Neutrophil (primary cell): ENCODE results near the gene OBSCN.

ENCODE experiments used
- H3K27ac ChIP-seq: fragments of 200-600 bp; sonication (generic); 2 replicates; pipeline ENCODE4 v1.5.1; 2016; ENCODE audit warnings: mild to moderate bottlenecking, moderate library complexity
- H3K27me3 ChIP-seq: fragments of 200-600 bp; sonication (generic); 2 replicates; pipeline ENCODE4 v1.6.0; 2016; ENCODE audit warnings: mild to moderate bottlenecking
- H3K36me3 ChIP-seq: fragments of 200-600 bp; sonication (generic); 2 replicates; pipeline ENCODE4 v1.5.1; 2017
- H3K4me1 ChIP-seq, 2 experiments: fragments of 200-600 bp in 1 of 2; sonication (generic) in 1 of 2; 1 replicate in 1 of 2; 2 replicates in 1 of 2; pipeline versions ENCODE4 v1.5.1 to v1.6.1; 2013 to 2016; ENCODE audit warnings: low read depth in 1 of 2, low read length in 1 of 2, mild to moderate bottlenecking in 1 of 2, moderate library complexity in 1 of 2; ENCODE audit not compliant: control insufficient read depth in 1 of 2, insufficient read depth in 1 of 2
- H3K4me3 ChIP-seq, 2 experiments: fragments of 200-600 bp in 1 of 2; sonication (generic) in 1 of 2; 1 replicate in 1 of 2; 2 replicates in 1 of 2; pipeline ENCODE4 v1.5.1; 2013 to 2016; ENCODE audit warnings: low read depth in 1 of 2, low read length in 1 of 2, mild to moderate bottlenecking in 1 of 2, moderate library complexity in 1 of 2
- H3K9me3 ChIP-seq: fragments of 200-600 bp; sonication (generic); 2 replicates; pipeline ENCODE4 v1.5.1; 2016
- CTCF ChIP-seq: fragments of 200-600 bp; sonication (generic); IDR thresholded peaks from 2 replicates; pipeline ENCODE4 v1.5.1; 2016; ENCODE audit warnings: antibody characterized with exemption

Gene OBSCN

GRCh38 chr1:228284521-228284920, 76.7 kb downstream of the OBSCN start:
- no peaks in the 10 kb centered on the region for H3K27me3 ChIP-seq
- no peaks in the 10 kb centered on the region for H3K9me3 ChIP-seq
- H3K27ac ChIP-seq: no peak overlapping the region
- no peak overlapping the region for H3K4me3 ChIP-seq
- TF ChIP-seq CTCF: no peak
- H3K4me1 ChIP-seq: no peaks in the 10 kb centered on the region
- no peaks in the 10 kb centered on the region for H3K36me3 ChIP-seq

GRCh38 chr1:228285661-228286504, 78.0 kb downstream of the OBSCN start:
- Histone ChIP-seq H3K36me3 (no peaks in the 10 kb centered on the region), H3K4me1 (no peaks in the 10 kb centered on the region), H3K9me3 (no peaks in the 10 kb centered on the region), H3K27me3 (no peaks in the 10 kb centered on the region), H3K4me3 (no peak overlapping the region), H3K27ac (no peak overlapping the region)
- TF ChIP-seq CTCF: no peak

DNA sequence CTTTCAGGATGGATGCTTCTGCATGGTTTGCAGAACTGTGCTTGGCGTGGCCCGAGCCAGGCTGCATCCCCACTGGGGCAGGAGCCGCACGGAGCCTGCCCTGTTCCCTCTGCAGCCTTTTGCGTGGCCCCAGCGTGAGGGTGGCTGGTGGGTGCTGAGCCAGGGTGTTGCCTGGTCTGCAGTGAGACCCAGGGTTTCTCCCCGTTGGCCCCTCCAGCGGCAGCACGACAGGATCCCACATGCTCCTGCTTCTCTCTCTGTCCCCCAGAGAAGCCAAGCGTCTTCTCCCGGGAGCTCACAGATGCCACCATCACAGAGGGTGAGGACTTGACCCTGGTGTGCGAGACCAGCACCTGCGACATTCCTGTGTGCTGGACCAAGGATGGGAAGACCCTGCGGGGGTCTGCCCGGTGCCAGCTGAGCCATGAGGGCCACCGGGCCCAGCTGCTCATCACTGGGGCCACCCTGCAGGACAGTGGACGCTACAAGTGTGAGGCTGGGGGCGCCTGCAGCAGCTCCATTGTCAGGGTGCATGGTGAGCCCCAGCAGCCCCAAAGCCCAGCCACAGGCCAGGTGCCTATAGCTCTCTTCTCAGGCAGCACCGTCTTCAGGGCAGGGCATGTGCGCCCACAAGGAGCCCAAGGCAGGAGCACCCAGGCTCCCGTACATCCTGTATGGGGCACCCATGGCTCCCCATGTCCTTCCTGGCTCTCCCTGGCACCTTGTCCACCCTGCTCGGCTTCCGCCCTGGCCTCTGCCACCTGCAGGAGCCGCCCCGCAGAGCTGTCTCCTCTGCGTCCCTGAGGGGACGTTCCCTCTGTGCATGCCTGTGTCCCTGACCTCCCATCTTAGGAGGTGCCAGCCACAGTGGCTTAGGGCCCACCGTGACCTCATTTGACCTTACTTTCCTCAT, 78.9 kb downstream of the OBSCN start:
- no peak overlapping the region for H3K27ac ChIP-seq
- no peaks in the 10 kb centered on the region for H3K4me1 ChIP-seq
- H3K36me3 ChIP-seq: no peaks in the 10 kb centered on the region
- H3K4me3 ChIP-seq: no peak overlapping the region
- H3K27me3 ChIP-seq: no peaks in the 10 kb centered on the region
- TF ChIP-seq CTCF: no peak
- H3K9me3 ChIP-seq: no peaks in the 10 kb centered on the region

DNA sequence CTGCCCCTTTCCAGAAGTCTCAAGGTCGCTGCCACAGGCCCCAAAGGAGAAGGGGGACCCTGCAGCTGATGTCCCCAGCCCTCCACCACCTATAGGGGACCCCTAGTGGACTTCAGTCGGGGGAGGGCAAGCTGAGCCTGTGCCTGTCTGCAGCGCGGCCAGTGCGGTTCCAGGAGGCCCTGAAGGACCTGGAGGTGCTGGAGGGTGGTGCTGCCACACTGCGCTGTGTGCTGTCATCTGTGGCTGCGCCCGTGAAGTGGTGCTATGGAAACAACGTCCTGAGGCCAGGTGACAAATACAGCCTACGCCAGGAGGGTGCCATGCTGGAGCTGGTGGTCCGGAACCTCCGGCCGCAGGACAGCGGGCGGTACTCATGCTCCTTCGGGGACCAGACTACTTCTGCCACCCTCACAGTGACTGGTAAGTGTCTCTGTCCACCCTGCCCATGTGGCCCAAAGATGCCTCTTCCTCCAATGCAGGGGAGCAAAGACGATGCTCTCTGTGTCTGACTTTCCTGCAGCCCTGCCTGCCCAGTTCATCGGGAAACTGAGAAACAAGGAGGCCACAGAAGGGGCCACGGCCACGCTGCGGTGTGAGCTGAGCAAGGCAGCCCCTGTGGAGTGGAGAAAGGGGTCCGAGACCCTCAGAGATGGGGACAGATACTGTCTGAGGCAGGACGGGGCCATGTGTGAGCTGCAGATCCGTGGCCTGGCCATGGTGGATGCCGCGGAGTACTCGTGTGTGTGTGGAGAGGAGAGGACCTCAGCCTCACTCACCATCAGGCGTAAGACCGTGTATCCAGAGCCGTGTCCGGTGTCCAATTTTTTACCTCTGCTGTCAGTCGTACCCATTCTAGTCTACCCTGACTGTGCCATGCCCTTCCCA, 79.9 kb downstream of the OBSCN start:
- no peaks in the 10 kb centered on the region for H3K9me3 ChIP-seq
- H3K27ac ChIP-seq: no peak overlapping the region
- no peaks in the 10 kb centered on the region for H3K36me3 ChIP-seq
- no peaks in the 10 kb centered on the region for H3K4me1 ChIP-seq
- H3K4me3 ChIP-seq: no peak overlapping the region
- TF ChIP-seq CTCF: no peak
- no peaks in the 10 kb centered on the region for H3K27me3 ChIP-seq
